Tibial nerve (tissue), 4 donors: ENCODE results near the gene THNSL1.

ENCODE experiments used
- CTCF ChIP-seq, 5 experiments: fragments of 200-600 bp in 3 of 5; fragments of 450-650 bp in 2 of 5; sonication (generic) in 3 of 5; IDR thresholded peaks; one replicate each; pipeline ENCODE4 v1.5.1; 2016 to 2019; ENCODE audit warnings: antibody characterized with exemption in 5 of 5, mild to moderate bottlenecking in 3 of 5, moderate library complexity in 2 of 5
- EP300 ChIP-seq, 2 donors: sonication (generic); formaldehyde crosslinking; IDR thresholded peaks; one replicate each; pipeline ENCODE4 v1.6.1; 2017; ENCODE audit warnings: antibody characterized with exemption in 2 of 2, mild to moderate bottlenecking in 1 of 2
- POLR2A ChIP-seq, 2 donors: fragments of 450-650 bp; IDR thresholded peaks; one replicate each; pipeline ENCODE4 v1.6.1; 2017; ENCODE audit warnings: antibody characterized with exemption in 2 of 2, mild to moderate bottlenecking in 2 of 2, moderate library complexity in 2 of 2

GRCh38 chr10:24974976-24975375 lies 41.4 kb upstream of the THNSL1 start:
- peak in 2 of 5 experiments; percentile 12 to 29 for TF ChIP-seq CTCF (IDR thresholded peaks at IDR 0.05)
- TF ChIP-seq POLR2A (IDR thresholded peaks at IDR 0.05), result no peak
- peak in 1 of 2 donors; percentile 81 for TF ChIP-seq EP300 (IDR thresholded peaks at IDR 0.05)
